C4-2B (cell line): Measurements from ENCODE around the gene PADI1.

Source experiments
- H3K27ac ChIP-seq: fragments of 450-650 bp; 2 replicates; pipeline ENCODE4 v1.5.1; 2017
- CTCF ChIP-seq: fragments of 450-650 bp; conservative IDR thresholded peaks from 2 replicates; pipeline ENCODE4 v1.5.1; 2017; ENCODE audit warnings: mild to moderate bottlenecking
- ZFX ChIP-seq: fragments of 450-650 bp; IDR thresholded peaks from 2 replicates; pipeline ENCODE4 v1.6.1; 2017

Gene PADI1

GRCh38 chr1:17163371-17163770 lies 41.6 kb upstream of the PADI1 start:
- no peak overlapping the region for H3K27ac ChIP-seq
- TF ChIP-seq ZFX (no peak), CTCF (no peak)

GRCh38 chr1:17163789-17164666 lies 40.9 kb upstream of the PADI1 start:
- TF ChIP-seq ZFX = no peak
- no peak for TF ChIP-seq CTCF
- no peak overlapping the region for H3K27ac ChIP-seq

- TF ChIP-seq ZFX (no peak), CTCF (no peak)
- no peak overlapping the region for H3K27ac ChIP-seq
Observed at GRCh38 chr1:17165823-17166222, 39.1 kb upstream of the PADI1 start.

GRCh38 chr1:17167041-17167785 lies 37.7 kb upstream of the PADI1 start:
- TF ChIP-seq CTCF = no peak
- TF ChIP-seq ZFX = no peak
- H3K27ac ChIP-seq = no peak overlapping the region

GRCh38 chr1:17167786-17168090 lies 37.2 kb upstream of the PADI1 start:
- no peak overlapping the region for H3K27ac ChIP-seq
- TF ChIP-seq ZFX = no peak
- no peak for TF ChIP-seq CTCF

- no peak overlapping the region for H3K27ac ChIP-seq
Observed at GRCh38 chr1:17168091-17168876, 36.6 kb upstream of the PADI1 start.

More at GRCh38 chr1:17168091-17168876, 36.6 kb upstream of the PADI1 start:
- no peak for TF ChIP-seq CTCF
- no peak for TF ChIP-seq ZFX
